Activated T-cell treated with anti-CD3 and anti-CD28 coated beads, Interleukin-2, amount 50 U/mL, for 48 hours (primary cell): ENCODE results near the gene ARL2BP.
"Not testable (repeated sequence)": the region's sequence is repeated elsewhere in the genome, so short reads cannot be mapped to it uniquely, and the experiment has no call there.

Experiments used
- DNase-seq, 2 experiments: peaks; one replicate each; pipeline ENCODE4 v3.0.0-alpha.2; 2020

The ARL2BP gene

GRCh38 chr16:57264950-57265371 lies 19.9 kb downstream of the ARL2BP start:
- no peak for DNase-seq

DNA sequence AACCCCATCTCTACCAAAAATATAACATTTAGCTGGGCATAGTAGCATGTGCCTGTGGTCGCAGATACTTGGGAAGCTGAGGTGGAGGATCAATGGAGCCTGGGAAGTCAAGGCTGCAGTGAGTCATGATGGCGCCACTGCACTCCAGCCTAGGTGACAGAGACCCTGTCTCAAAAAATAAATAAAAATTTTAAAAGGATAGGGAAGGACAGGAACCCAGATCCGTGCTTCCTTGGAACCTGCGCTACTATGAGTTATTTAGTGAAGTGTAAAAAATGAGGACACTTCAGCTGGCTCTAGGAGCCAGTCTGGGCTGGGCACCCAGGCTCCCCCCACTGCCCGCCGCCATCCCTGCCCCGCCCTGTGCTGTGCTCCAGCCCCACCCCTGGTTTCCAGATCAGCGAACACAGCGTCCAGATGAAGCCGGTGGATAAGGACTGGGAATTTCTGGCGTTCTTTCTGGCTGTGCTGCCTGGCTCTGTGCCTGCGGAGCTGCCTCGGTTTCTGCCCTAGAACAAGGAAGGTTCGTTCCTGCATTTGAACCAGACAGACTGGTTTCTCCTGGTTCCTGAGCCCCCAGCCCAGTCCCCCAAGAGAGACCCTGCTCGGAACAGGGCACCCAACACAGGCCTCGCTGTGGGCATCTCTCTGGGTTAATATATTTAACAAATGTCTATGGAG lies 20.9 kb downstream of the ARL2BP start:
- no peak for DNase-seq

GRCh38 chr16:57266531-57267260 lies 21.6 kb downstream of the ARL2BP start:
- DNase-seq: peak in 1 of 2 experiments; percentile 36

DNA sequence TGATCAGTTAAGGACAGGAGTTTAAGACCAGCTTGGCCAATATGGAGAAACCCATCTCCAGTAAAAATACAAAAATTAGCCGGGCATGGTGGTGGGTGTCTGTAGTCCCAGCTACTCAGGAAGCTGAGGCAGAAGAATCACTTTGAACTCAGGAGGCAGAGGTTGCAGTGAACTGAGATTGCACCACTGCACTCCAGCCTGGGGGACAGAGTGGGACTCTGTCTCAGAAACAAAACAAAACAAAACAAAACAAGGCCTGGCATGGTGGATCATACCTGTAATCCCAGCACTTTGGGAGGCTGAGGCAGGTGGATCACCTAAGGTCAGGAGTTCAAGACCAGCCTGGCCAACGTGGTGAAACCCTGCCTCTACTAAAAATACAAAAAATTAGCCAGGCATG lies 22.3 kb downstream of the ARL2BP start:
- not testable (repeated sequence) for DNase-seq

DNA sequence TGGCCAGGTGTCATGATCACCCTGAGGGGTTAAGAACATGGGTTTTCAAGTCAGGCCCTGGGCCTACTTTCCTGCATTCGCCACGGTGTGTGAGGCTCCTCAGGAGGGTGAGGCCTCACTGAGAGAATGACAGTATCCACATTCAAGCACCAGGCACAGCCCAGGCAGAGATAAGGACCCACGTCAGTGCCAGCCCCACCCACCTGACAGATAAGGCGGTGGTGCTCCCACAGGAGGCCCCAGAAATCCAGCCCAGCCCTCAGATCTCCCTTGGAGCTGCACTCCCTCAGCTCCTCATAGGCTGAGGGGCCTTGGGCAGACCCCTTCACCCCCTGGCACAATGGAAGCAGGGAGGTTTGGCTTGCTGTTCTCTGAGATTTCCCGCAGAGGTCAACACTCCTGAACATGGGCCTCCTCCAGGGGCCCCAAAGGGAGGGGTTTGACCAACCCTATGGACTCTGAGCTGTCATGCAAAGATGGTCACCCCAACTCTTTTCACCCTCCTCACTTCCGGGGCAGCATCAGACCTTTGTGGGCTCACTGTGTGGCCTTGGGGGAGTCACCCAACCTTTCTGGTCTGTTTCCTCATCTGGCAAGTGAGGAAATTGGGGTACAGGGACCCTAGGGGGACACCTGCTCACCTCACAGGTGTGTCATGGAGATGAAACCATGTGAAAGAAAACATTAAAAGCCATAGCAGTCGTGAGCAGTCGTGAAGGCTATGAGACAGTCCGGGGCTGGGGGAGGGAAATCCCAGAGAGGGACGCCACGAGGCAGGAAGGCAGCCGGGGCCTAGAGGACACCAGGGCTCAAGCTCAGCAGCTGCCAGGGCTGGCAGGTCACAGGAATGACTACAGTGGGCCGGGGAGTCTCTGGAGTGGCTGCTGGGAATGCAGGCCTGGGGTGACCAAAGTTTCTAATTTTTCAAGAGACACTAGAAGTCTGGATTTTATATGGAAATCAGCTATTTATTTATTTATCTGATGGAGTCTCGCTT lies 24.0 kb downstream of the ARL2BP start:
- DNase-seq: no peak

DNA sequence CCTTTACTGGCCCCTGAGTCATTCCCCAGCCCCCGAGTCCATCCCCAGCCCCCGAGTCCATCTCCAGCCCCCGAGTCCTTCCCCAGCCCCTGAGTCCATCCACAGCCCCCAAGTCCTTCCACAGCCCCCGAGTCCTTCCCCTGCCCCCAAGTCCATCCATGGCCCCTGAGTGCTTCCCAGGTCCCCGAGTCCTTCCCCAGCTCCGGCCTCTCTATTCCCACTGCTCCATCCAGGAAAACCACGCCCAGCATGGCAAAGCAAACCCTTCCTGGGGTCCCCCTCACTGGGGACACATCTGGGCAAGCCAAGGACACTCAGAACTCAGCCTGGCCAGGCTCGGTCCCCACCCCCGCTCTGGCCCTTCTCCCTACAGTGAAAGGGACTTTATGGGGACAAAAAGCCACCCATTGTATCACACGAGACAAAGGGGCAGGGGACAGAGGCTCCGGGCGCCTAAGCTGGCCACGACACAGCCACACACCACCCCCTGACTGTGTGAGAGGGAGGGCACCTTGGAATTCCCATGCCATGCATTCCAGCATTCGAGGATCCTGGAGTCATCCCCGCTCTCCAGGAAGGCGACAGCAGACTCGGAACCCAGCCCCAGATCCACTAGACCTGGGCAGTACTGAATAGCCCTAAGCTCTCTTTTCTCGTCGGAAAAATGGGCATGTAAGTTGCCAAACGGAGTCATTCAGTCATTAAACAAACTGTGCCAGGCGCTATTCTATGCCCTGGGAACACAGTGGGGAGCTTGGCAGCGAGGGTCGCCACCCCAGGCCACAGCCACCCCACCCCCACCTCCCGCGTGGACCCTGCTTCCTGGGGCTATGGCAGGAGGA lies 25.4 kb downstream of the ARL2BP start:
- no peak for DNase-seq

GRCh38 chr16:57271063-57271345 lies 25.9 kb downstream of the ARL2BP start:
- DNase-seq: no peak

DNA sequence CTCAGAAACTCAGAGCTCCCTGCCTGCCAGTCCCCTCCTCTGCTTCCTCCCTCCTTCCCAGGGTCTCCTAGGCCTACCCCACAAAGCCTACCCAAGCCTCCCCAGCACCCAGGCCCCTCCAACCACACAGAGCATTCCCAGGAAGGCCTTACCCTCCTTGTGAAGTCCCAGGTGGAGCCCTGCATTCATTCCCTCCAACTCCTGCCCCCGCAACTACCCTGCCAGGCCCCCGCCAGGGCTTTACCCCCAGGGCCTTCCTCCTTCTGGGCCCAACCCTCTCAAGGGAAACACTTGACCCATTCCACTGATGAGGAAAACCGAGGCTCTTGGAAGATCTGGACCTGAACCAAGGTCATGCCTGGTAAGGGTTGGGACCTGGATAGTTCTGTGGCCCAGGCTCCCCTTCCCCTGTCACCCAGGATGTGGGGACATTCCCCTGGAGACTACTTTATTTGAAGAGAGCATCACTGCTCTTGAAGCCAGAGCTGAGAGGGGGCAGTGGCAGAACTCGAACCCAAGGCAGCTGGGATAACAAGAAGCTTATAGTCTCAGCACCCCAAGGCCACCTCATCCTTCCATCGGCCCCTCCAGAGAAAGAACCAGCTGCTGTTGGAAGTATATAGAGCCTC lies 26.9 kb downstream of the ARL2BP start:
- no peak for DNase-seq

GRCh38 chr16:57273359-57273758 lies 28.3 kb downstream of the ARL2BP start:
- DNase-seq: no peak

GRCh38 chr16:57273826-57274225 lies 28.8 kb downstream of the ARL2BP start:
- no peak for DNase-seq

DNA sequence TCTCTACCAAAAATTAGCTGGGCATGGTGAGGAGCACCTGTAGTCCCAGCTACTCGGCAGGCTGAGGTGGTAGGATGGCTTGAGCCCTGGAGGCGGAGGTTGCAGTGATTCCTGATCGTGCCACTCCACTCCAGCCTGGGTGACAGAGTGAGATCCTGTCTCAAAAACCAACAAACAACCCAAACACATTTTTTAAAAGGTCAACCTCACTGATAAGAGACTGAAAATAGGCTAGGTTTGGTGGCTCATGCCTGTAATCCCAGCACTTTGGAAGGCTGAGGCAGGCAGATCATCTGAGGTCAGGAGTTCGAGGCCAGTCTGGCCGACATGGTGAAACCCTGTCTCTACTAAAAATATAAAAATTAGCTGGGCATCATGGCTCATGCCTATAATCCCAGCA lies 30.9 kb downstream of the ARL2BP start:
- not testable (repeated sequence) for DNase-seq

- no peak for DNase-seq
Measured at GRCh38 chr16:57276596-57276995, 31.5 kb downstream of the ARL2BP start.

DNA sequence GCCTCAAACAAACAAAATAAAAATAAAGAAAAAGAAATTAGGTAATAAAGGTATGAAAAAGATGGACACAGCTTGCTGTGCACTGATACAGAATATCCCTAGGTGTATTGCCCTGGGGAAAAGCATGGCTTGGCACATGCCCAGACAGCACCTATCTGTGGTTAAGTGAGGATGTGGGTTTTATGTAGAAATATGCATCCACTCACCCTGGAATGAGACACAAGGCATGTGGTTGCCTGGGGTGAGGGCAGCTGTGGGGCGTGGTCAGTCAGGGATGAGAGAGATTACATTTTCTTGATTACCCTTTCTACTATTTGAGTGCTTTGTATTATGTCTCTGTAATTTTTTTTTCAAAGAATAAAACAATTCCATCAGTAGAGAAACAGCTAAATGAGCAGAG lies 32.5 kb downstream of the ARL2BP start:
- DNase-seq: peak; percentile 52 to 59

DNA sequence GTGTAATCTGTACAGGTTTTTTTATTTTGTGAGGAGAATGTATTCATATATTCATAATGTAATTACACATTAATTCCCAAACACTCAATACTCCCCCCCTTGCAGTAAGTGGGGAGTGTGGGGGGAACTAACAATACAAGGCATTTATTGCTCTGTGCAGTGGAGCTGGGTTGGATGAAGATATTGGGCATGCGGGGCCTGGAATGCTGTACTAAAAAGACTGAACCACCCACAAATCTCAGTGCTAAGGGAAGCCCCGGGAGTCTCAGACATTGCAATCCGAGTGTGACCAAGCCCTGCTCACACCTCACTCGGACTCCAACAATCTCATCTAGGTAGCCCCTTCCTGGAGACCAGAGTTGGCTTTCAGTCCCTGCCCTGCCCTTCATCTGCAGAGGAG lies 33.4 kb downstream of the ARL2BP start:
- DNase-seq: no peak

DNA sequence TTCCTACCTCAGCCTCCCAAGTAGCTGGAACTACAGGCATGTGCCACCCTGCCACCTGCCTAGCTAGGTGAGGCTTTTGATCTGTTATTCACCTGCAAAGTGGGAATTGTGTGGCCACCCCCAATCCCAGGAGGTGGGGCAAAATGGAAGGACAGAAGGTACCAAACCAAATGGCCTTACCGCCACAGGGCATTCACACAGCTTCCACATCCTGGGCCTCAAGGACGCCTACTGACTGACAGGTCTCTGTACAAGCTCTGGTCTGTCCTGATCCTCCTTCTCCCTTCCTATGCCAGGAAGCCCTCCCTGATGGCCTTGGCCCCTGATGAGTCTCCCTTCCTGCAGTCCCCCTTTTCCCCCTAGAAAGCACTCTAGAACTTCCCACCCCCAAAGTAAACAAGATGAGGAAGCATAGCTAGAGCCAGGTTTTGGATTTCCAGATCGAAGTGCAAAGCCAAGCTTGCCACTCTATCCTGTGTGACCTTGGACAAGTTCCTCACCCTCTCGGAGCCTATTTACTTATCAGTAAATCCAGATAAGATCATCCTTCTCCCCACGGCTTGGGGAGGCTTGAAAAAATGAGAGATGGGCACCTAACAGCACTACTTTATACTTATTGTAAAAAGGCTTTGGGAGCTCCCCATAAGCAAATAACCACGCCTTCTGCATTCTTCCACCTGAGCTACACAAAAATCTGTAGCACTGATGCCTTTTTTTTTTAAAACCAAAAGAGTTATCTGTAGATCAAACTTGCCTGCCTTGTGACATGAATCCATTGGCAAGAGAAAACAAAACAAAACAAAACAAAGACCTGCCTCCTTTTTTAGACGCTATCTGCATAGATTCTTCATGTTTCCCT lies 35.0 kb downstream of the ARL2BP start:
- no peak for DNase-seq

DNA sequence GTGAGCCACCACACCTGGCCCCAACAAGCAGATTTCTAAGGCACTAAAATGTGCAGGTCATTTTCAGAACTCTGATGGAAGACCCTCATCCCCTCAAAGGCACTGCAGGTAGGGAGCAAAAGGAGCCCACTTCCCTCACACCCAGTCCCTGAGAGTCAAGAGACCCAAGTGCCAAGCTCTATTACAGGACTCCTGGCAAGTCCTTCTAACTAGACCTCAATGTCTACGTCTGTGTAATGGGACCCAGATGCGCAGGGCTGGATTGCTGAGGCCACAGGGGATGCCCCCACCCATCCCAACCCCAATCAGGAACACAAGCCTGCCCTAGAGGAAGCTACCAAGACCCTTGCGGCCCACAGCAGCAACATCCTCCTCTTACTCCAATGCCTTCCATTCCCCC lies 36.7 kb downstream of the ARL2BP start:
- no peak for DNase-seq

- no peak for DNase-seq
Measured at GRCh38 chr16:57282510-57283213, 37.6 kb downstream of the ARL2BP start.

GRCh38 chr16:57283214-57283958 lies 38.3 kb downstream of the ARL2BP start:
- no peak for DNase-seq

DNA sequence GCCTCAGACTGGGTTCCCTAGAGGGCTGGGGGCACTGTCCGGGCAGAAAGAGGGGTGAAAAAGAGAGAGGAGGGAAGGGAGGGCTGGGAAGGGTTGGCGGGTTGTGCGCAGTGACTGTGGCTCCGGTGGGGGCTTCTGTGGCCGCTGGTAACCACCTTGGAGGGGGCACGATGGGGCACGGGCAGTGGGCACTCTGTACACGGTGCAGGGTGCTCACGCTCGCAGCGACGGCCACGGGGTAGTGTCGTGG lies 38.8 kb downstream of the ARL2BP start:
- DNase-seq: no peak
